C4-2B (cell line): ENCODE data around the gene SYT14.

Source experiments
- CTCF ChIP-seq: fragments of 450-650 bp; conservative IDR thresholded peaks from 2 replicates; pipeline ENCODE4 v1.5.1; 2017; ENCODE audit warnings: mild to moderate bottlenecking
- ZFX ChIP-seq: fragments of 450-650 bp; IDR thresholded peaks from 2 replicates; pipeline ENCODE4 v1.6.1; 2017

DNA sequence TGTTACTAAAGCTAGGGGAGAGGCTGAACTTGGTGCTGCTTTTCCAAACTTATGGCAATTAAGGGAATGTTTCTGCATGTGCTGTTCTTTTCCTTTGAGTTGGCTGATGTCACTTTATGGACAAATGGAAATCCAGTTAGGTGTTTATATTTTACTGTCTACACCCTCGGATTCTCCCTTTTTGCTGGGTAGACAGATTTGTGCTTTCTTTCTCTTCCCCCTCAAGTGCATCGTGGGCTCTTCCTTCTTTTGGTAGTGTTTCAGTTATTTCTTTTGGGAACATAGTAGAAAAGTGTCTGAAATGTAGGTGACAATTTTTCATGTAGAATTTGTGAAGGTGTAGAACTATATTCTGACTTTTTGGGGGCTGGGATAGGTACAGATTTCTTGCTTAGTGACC, 22.9 kb downstream of the SYT14 start:
- no peak for TF ChIP-seq CTCF
- TF ChIP-seq ZFX, result no peak
